ENCODE data around the gene ISG20. TPM values are rescaled to one million over a fixed set of nuclear protein-coding genes. Genes with fewer than 3 reads are reported as not detected.

ISG20 gene
- total RNA-seq, 1 experiment from 2014 or later = 9.7 TPM

- CTCF ChIA-PET = interaction anchor here (0.6 to 1.5 kb wide), 2 partner anchors 21 to 23 kb away, joined by 3 read pairs; no protein-coding TSS in a partner anchor
- POLR2A ChIA-PET = no interaction called here
- Mint-ChIP-seq H3K9me3 (ENCODE audit: unreplicated experiment) (no peaks in the 10 kb centered on the region), H3K36me3 (ENCODE audit: insufficient read depth, unreplicated experiment) (no peaks in the 10 kb centered on the region), H3K4me3 (ENCODE audit: unreplicated experiment) (no peak overlapping the region), H3K4me1 (ENCODE audit: insufficient read depth, unreplicated experiment) (peaks cover 3% of the 10 kb centered on the region), H3K27ac (ENCODE audit: low read depth, unreplicated experiment) (no peak overlapping the region), H3K27me3 (ENCODE audit: insufficient read depth, unreplicated experiment) (peaks cover 12% of the 10 kb centered on the region)
- BruUV-seq (replicated peaks) = no TSS peak
- TF ChIP-seq CTCF (IDR thresholded peaks at IDR 0.05; ENCODE audit: unreplicated experiment) = no peak
- no peak for DNase-seq (ENCODE audit: unreplicated experiment)
- intact Hi-C loops (cut with micrococcal nuclease) = no loop called here
Measured at GRCh38 chr15:88681610-88682221, 42.9 kb downstream of the ISG20 start.

- DNase-seq (ENCODE audit: unreplicated experiment) = no peak
- ChIA-PET POLR2A (no interaction called here), CTCF (interaction anchor here (1.2 kb wide), 1 partner anchor 28 kb away, joined by 5 read pairs; no protein-coding TSS in a partner anchor)
- Mint-ChIP-seq H3K27me3 (ENCODE audit: insufficient read depth, unreplicated experiment) (peaks cover 19% of the 10 kb centered on the region), H3K4me3 (ENCODE audit: unreplicated experiment) (no peak overlapping the region), H3K9me3 (ENCODE audit: unreplicated experiment) (peaks cover 3% of the 10 kb centered on the region), H3K4me1 (ENCODE audit: insufficient read depth, unreplicated experiment) (no peaks in the 10 kb centered on the region), H3K27ac (ENCODE audit: low read depth, unreplicated experiment) (no peak overlapping the region), H3K36me3 (ENCODE audit: insufficient read depth, unreplicated experiment) (peaks cover 7% of the 10 kb centered on the region)
- BruUV-seq (replicated peaks) = no TSS peak
- no peak for TF ChIP-seq CTCF (IDR thresholded peaks at IDR 0.05; ENCODE audit: unreplicated experiment)
- intact Hi-C loops (cut with micrococcal nuclease) = no loop called here
Measured at GRCh38 chr15:88684345-88684744, 45.5 kb downstream of the ISG20 start.

GRCh38 chr15:88686166-88686565 lies 47.4 kb downstream of the ISG20 start:
- Mint-ChIP-seq H3K4me1 (ENCODE audit: insufficient read depth, unreplicated experiment) (no peaks in the 10 kb centered on the region), H3K4me3 (ENCODE audit: unreplicated experiment) (no peak overlapping the region), H3K36me3 (ENCODE audit: insufficient read depth, unreplicated experiment) (peaks cover 7% of the 10 kb centered on the region), H3K27ac (ENCODE audit: low read depth, unreplicated experiment) (no peak overlapping the region), H3K27me3 (ENCODE audit: insufficient read depth, unreplicated experiment) (peaks cover 26% of the 10 kb centered on the region), H3K9me3 (ENCODE audit: unreplicated experiment) (peaks cover 7% of the 10 kb centered on the region)
- ChIA-PET POLR2A (no interaction called here), CTCF (no interaction called here)
- intact Hi-C loops (cut with micrococcal nuclease) = no loop called here
- no peak for TF ChIP-seq CTCF (IDR thresholded peaks at IDR 0.05; ENCODE audit: unreplicated experiment)
- no peak for DNase-seq (ENCODE audit: unreplicated experiment)
- BruUV-seq (replicated peaks) = no TSS peak

GRCh38 chr15:88688394-88688933 lies 49.6 kb downstream of the ISG20 start:
- H3K36me3 Mint-ChIP-seq (ENCODE audit: insufficient read depth, unreplicated experiment) = peaks cover 7% of the 10 kb centered on the region
- H3K27me3 Mint-ChIP-seq (ENCODE audit: insufficient read depth, unreplicated experiment) = peaks cover 26% of the 10 kb centered on the region
- DNase-seq (ENCODE audit: unreplicated experiment) = no peak
- POLR2A ChIA-PET = no interaction called here
- peaks cover 7% of the 10 kb centered on the region for H3K9me3 Mint-ChIP-seq (ENCODE audit: unreplicated experiment)
- no peak overlapping the region for H3K27ac Mint-ChIP-seq (ENCODE audit: low read depth, unreplicated experiment)
- H3K4me3 Mint-ChIP-seq (ENCODE audit: unreplicated experiment) = no peak overlapping the region
- CTCF ChIA-PET = interaction anchor here (0.6 to 1.2 kb wide), 2 partner anchors 32 to 823 kb away, joined by 3 to 5 read pairs; no protein-coding TSS in a partner anchor
- intact Hi-C loops (cut with micrococcal nuclease) = no loop called here
- no peaks in the 10 kb centered on the region for H3K4me1 Mint-ChIP-seq (ENCODE audit: insufficient read depth, unreplicated experiment)
- TF ChIP-seq CTCF (IDR thresholded peaks at IDR 0.05; ENCODE audit: unreplicated experiment) = no peak
- BruUV-seq (replicated peaks) = no TSS peak

Data from MCF 10A (cell line).